Keratinocyte (primary cell): ENCODE data around the gene NOX3.

ENCODE experiments used
- EZH2 ChIP-seq: IDR thresholded peaks from one replicate; pipeline ENCODE4 v1.6.1; 2012; ENCODE audit warnings: inconsistent platforms, mild to moderate bottlenecking, low read length, moderate library complexity
- TF ChIP-seq, protein P1 (sequence below), 3 experiments: IDR thresholded peaks in 1 of 3; conservative IDR thresholded peaks in 1 of 3; optimal IDR thresholded peaks in 1 of 3; 2 replicates in 2 of 3; 3 replicates in 1 of 3; pipeline versions ENCODE3 to v1.5.1; 2011; ENCODE audit warnings: low read length in 3 of 3, mild to moderate bottlenecking in 3 of 3, moderate library complexity in 2 of 3, control low read depth in 1 of 3, inconsistent platforms in 1 of 3; ENCODE audit not compliant: insufficient read depth in 2 of 3; ENCODE audit errors: extremely low read depth in 1 of 3

DNA sequence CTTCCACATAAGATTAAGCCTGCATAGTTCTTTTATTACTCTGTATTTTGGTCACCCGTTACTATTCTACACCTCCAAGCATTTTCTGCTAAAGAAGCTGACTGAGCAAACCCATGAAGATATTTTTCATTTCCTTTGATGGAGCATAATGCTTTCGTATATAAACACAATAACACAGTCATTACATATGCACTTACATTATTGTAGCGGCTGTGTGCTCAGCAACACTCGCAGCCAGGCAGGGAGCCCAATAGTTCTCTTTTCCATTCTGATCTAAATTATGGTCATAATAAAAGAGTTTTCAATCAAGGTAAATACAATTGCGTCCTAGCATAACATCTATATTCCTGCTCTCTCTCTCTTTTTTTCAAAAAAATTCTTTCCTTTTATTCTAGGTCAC is 71.7 kb downstream of the NOX3 start:
- TF ChIP-seq, protein P1, sequence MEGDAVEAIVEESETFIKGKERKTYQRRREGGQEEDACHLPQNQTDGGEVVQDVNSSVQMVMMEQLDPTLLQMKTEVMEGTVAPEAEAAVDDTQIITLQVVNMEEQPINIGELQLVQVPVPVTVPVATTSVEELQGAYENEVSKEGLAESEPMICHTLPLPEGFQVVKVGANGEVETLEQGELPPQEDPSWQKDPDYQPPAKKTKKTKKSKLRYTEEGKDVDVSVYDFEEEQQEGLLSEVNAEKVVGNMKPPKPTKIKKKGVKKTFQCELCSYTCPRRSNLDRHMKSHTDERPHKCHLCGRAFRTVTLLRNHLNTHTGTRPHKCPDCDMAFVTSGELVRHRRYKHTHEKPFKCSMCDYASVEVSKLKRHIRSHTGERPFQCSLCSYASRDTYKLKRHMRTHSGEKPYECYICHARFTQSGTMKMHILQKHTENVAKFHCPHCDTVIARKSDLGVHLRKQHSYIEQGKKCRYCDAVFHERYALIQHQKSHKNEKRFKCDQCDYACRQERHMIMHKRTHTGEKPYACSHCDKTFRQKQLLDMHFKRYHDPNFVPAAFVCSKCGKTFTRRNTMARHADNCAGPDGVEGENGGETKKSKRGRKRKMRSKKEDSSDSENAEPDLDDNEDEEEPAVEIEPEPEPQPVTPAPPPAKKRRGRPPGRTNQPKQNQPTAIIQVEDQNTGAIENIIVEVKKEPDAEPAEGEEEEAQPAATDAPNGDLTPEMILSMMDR (optimal IDR thresholded peaks at IDR 0.05 in 1 of 3, IDR thresholded peaks at IDR 0.05 in 1 of 3, conservative IDR thresholded peaks at IDR 0.05 in 1 of 3; ENCODE audit: extremely low read depth in 1 of 3, insufficient read depth in 2 of 3, low read length in 3 of 3): no peak
- TF ChIP-seq EZH2: no peak
